GM23338 (cell line): ENCODE data around the gene SNAP91.

Source experiments
- EZH2 ChIP-seq: fragments of 200-600 bp; sonication (generic); IDR thresholded peaks from one replicate; pipeline ENCODE4 v1.8.0; 2017; ENCODE audit warnings: antibody characterized with exemption, mild to moderate bottlenecking, low read depth; ENCODE audit not compliant: unreplicated experiment
- EZH2phosphoT487 ChIP-seq: fragments of 200-600 bp; sonication (generic); IDR thresholded peaks from one replicate; pipeline ENCODE4 v1.8.1; 2018; ENCODE audit warnings: antibody characterized with exemption; ENCODE audit not compliant: unreplicated experiment
- POLR2AphosphoS5 ChIP-seq: IDR thresholded peaks from 2 replicates; pipeline ENCODE4 v1.6.1; 2016; ENCODE audit warnings: antibody characterized with exemption, low read depth
- ZNF331 ChIP-seq: fragments of 250-450 bp; sonication (Bioruptor Pico); IDR thresholded peaks from 2 replicates; pipeline ENCODE4 v1.5.0; 2020; ENCODE audit warnings: low read depth, mild to moderate bottlenecking, moderate library complexity
- TF ChIP-seq, protein P1 (sequence below), 2 experiments: fragments of 200-600 bp in 1 of 2; sonication (generic) in 1 of 2; conservative IDR thresholded peaks; 2 replicates each; pipeline versions ENCODE4 v1.5.1 to v1.6.1; 2016 to 2017; ENCODE audit warnings: antibody characterized with exemption in 2 of 2, low read depth in 2 of 2, mild to moderate bottlenecking in 2 of 2, moderate library complexity in 1 of 2
- TF ChIP-seq, protein P2 (sequence below): IDR thresholded peaks from one replicate; pipeline ENCODE4 v1.6.1; 2018; ENCODE audit warnings: antibody characterized with exemption; ENCODE audit not compliant: unreplicated experiment

DNA sequence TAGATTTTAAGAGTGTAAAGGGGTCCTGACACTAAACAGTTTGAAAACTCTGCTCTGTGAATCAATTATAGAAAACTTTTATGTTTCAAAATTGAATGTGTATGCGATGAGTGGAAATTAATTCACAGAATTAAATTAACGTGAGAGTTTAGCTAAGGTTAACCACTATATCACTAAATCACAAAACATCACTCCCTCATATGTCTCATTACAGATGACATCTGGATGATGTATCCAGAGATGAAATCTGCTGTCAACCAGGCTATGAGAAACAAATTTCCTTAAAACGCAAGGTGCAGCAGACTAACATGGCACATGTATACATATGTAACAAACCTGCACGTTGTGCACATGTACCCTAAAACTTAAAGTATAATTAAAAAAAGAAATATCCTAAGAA lies 169.2 kb downstream of the SNAP91 start:
- TF ChIP-seq EZH2phosphoT487, result no peak
- TF ChIP-seq, protein P1, sequence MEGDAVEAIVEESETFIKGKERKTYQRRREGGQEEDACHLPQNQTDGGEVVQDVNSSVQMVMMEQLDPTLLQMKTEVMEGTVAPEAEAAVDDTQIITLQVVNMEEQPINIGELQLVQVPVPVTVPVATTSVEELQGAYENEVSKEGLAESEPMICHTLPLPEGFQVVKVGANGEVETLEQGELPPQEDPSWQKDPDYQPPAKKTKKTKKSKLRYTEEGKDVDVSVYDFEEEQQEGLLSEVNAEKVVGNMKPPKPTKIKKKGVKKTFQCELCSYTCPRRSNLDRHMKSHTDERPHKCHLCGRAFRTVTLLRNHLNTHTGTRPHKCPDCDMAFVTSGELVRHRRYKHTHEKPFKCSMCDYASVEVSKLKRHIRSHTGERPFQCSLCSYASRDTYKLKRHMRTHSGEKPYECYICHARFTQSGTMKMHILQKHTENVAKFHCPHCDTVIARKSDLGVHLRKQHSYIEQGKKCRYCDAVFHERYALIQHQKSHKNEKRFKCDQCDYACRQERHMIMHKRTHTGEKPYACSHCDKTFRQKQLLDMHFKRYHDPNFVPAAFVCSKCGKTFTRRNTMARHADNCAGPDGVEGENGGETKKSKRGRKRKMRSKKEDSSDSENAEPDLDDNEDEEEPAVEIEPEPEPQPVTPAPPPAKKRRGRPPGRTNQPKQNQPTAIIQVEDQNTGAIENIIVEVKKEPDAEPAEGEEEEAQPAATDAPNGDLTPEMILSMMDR (conservative IDR thresholded peaks at IDR 0.05; ENCODE audit: low read depth in 2 of 2), result no peak
- TF ChIP-seq ZNF331 (CRISPR knock-in tag), result no peak
- no peak for TF ChIP-seq POLR2AphosphoS5
- TF ChIP-seq, protein P2, sequence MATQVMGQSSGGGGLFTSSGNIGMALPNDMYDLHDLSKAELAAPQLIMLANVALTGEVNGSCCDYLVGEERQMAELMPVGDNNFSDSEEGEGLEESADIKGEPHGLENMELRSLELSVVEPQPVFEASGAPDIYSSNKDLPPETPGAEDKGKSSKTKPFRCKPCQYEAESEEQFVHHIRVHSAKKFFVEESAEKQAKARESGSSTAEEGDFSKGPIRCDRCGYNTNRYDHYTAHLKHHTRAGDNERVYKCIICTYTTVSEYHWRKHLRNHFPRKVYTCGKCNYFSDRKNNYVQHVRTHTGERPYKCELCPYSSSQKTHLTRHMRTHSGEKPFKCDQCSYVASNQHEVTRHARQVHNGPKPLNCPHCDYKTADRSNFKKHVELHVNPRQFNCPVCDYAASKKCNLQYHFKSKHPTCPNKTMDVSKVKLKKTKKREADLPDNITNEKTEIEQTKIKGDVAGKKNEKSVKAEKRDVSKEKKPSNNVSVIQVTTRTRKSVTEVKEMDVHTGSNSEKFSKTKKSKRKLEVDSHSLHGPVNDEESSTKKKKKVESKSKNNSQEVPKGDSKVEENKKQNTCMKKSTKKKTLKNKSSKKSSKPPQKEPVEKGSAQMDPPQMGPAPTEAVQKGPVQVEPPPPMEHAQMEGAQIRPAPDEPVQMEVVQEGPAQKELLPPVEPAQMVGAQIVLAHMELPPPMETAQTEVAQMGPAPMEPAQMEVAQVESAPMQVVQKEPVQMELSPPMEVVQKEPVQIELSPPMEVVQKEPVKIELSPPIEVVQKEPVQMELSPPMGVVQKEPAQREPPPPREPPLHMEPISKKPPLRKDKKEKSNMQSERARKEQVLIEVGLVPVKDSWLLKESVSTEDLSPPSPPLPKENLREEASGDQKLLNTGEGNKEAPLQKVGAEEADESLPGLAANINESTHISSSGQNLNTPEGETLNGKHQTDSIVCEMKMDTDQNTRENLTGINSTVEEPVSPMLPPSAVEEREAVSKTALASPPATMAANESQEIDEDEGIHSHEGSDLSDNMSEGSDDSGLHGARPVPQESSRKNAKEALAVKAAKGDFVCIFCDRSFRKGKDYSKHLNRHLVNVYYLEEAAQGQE, result no peak
- TF ChIP-seq EZH2, result no peak
